HEK293 (cell line): Measurements from ENCODE around the gene PARPBP.

Experiments
- CTCF ChIP-seq: fragments of 450-650 bp; formaldehyde crosslinking; IDR thresholded peaks from 2 replicates; pipeline ENCODE4 v1.5.1; 2016; ENCODE audit warnings: missing biosample characterization, missing genetic modification characterization
- GLIS1 ChIP-seq: fragments of 450-650 bp; formaldehyde crosslinking; IDR thresholded peaks from 2 replicates; pipeline ENCODE4 v1.5.1; 2016; ENCODE audit warnings: missing biosample characterization, missing genetic modification characterization
- YY2 ChIP-seq: fragments of 450-650 bp; formaldehyde crosslinking; IDR thresholded peaks from 2 replicates; pipeline ENCODE4 v1.5.1; 2016; ENCODE audit warnings: missing biosample characterization, missing genetic modification characterization
- ZBTB10 ChIP-seq: fragments of 450-650 bp; formaldehyde crosslinking; IDR thresholded peaks from 2 replicates; pipeline ENCODE4 v1.5.1; 2016; ENCODE audit warnings: missing biosample characterization, missing genetic modification characterization
- ZNF214 ChIP-seq: fragments of 450-650 bp; formaldehyde crosslinking; IDR thresholded peaks from 2 replicates; pipeline ENCODE4 v1.5.1; 2017; ENCODE audit warnings: missing biosample characterization, mild to moderate bottlenecking, missing genetic modification characterization, borderline replicate concordance
- ZNF530 ChIP-seq: fragments of 450-650 bp; formaldehyde crosslinking; IDR thresholded peaks from 2 replicates; pipeline ENCODE4 v1.5.1; 2016; ENCODE audit warnings: low read depth, missing biosample characterization, missing genetic modification characterization
- ZNF561 ChIP-seq: fragments of 450-650 bp; IDR thresholded peaks from 2 replicates; pipeline ENCODE4 v1.5.1; 2018; ENCODE audit warnings: missing biosample characterization, missing genetic modification characterization, borderline replicate concordance
- ZNF670 ChIP-seq: fragments of 450-650 bp; formaldehyde crosslinking; IDR thresholded peaks from 2 replicates; pipeline ENCODE4 v1.5.1; 2016; ENCODE audit warnings: missing biosample characterization, missing genetic modification characterization, low read depth
- ZNF701 ChIP-seq: fragments of 450-650 bp; formaldehyde crosslinking; IDR thresholded peaks from 2 replicates; pipeline ENCODE4 v1.5.1; 2016; ENCODE audit warnings: missing biosample characterization, missing genetic modification characterization
- ZNF785 ChIP-seq: fragments of 450-650 bp; formaldehyde crosslinking; IDR thresholded peaks from 2 replicates; pipeline ENCODE4 v1.5.1; 2016; ENCODE audit warnings: missing biosample characterization, missing genetic modification characterization

- TF ChIP-seq GLIS1 (no peak), ZNF561 (tag by site-specific recombination) (no peak), ZNF701 (tag by site-specific recombination) (no peak), CTCF (no peak), ZNF214 (tag by site-specific recombination) (no peak), ZNF785 (no peak), YY2 (tag by site-specific recombination) (no peak), ZBTB10 (tag by site-specific recombination) (no peak), ZNF530 (no peak), ZNF670 (no peak)
These were observed 114.6 kb downstream of the PARPBP start for GRCh38 chr12:102234599-102234998.
